Mesenchymal stem cell (in vitro differentiated cells and primary cell): Measurements from ENCODE around the gene RNASE11.
"Not testable (repeated sequence)": the region's sequence is repeated elsewhere in the genome, so short reads cannot be mapped to it uniquely, and the experiment has no call there.

Experiments used
- DNase-seq: peaks from one replicate; pipeline ENCODE4 v3.0.0-alpha.2; 2013
- H2AFZ ChIP-seq: one replicate; pipeline ENCODE4 v1.6.1; 2013; ENCODE audit warnings: low read depth, mild to moderate bottlenecking, control low read depth, inconsistent platforms, low read length, moderate library complexity
- H2AK5ac ChIP-seq: 2 replicates; pipeline ENCODE4 v1.6.1; 2013; ENCODE audit warnings: low read length, moderate library complexity, mild to moderate bottlenecking, inconsistent platforms; ENCODE audit not compliant: severe bottlenecking
- H2BK120ac ChIP-seq: one replicate; pipeline ENCODE4 v1.6.1; 2013; ENCODE audit warnings: low read depth, mild to moderate bottlenecking, inconsistent platforms, low read length, moderate library complexity
- H2BK12ac ChIP-seq, 2 experiments: one replicate each; pipeline ENCODE4 v1.6.1; 2013; ENCODE audit warnings: inconsistent platforms in 2 of 2, low read length in 2 of 2, mild to moderate bottlenecking in 2 of 2, moderate library complexity in 2 of 2, control low read depth in 1 of 2
- H2BK15ac ChIP-seq: one replicate; pipeline ENCODE4 v1.6.1; 2013; ENCODE audit warnings: mild to moderate bottlenecking, low read depth, inconsistent platforms; ENCODE audit not compliant: poor library complexity, severe bottlenecking
- H2BK5ac ChIP-seq: 2 replicates; pipeline ENCODE4 v1.6.1; 2013; ENCODE audit warnings: low read depth, mild to moderate bottlenecking, low read length, control low read depth, inconsistent platforms; ENCODE audit not compliant: poor library complexity, severe bottlenecking
- H3K14ac ChIP-seq, 2 experiments: one replicate each; pipeline ENCODE4 v1.6.1; 2013; ENCODE audit warnings: inconsistent platforms in 2 of 2, low read length in 2 of 2, control low read depth in 1 of 2, mild to moderate bottlenecking in 1 of 2, moderate library complexity in 1 of 2
- H3K18ac ChIP-seq, 2 experiments: one replicate each; pipeline ENCODE4 v1.6.1; 2013; ENCODE audit warnings: inconsistent platforms in 2 of 2, low read length in 2 of 2, control low read depth in 1 of 2, low read depth in 1 of 2, mild to moderate bottlenecking in 1 of 2
- H3K23ac ChIP-seq, 2 experiments: one replicate each; pipeline ENCODE4 v1.6.1; 2013; ENCODE audit warnings: inconsistent platforms in 2 of 2, low read length in 2 of 2, mild to moderate bottlenecking in 2 of 2, moderate library complexity in 2 of 2, control low read depth in 1 of 2
- H3K27ac ChIP-seq: 2 replicates; pipeline ENCODE4 v1.5.1; 2013; ENCODE audit warnings: mild to moderate bottlenecking, moderate library complexity, low read length, control low read depth, inconsistent platforms; ENCODE audit not compliant: poor library complexity, severe bottlenecking
- H3K27me3 ChIP-seq, 2 experiments: 2 replicates each; pipeline versions ENCODE4 v1.6.1 to v1.7.0; 2013; ENCODE audit warnings: low read length in 2 of 2, mild to moderate bottlenecking in 2 of 2, moderate library complexity in 2 of 2, control low read depth in 1 of 2, inconsistent platforms in 1 of 2; ENCODE audit not compliant: control insufficient read depth in 1 of 2, insufficient read depth in 1 of 2
- H3K36me3 ChIP-seq, 2 experiments: 2 replicates each; pipeline versions ENCODE4 v1.6.1 to v1.7.0; 2013; ENCODE audit warnings: low read length in 2 of 2, control low read depth in 1 of 2, inconsistent platforms in 1 of 2, low read depth in 1 of 2, mild to moderate bottlenecking in 1 of 2; ENCODE audit not compliant: insufficient read depth in 2 of 2, control insufficient read depth in 1 of 2
- H3K4ac ChIP-seq, 2 experiments: one replicate each; pipeline ENCODE4 v1.6.1; 2013; ENCODE audit warnings: inconsistent platforms in 2 of 2, low read length in 2 of 2, mild to moderate bottlenecking in 2 of 2, moderate library complexity in 2 of 2, control low read depth in 1 of 2, low read depth in 1 of 2
- H3K4me1 ChIP-seq: 2 replicates; pipeline ENCODE4 v1.6.1; 2013; ENCODE audit warnings: low read depth, low read length, control low read depth; ENCODE audit not compliant: control insufficient read depth, insufficient read depth
- H3K4me2 ChIP-seq: 2 replicates; pipeline ENCODE4 v1.6.1; 2013; ENCODE audit warnings: low read length, mild to moderate bottlenecking, inconsistent platforms; ENCODE audit not compliant: poor library complexity, severe bottlenecking
- H3K4me3 ChIP-seq, 2 experiments: 2 replicates each; pipeline versions ENCODE4 v1.5.1 to v1.7.0; 2013; ENCODE audit warnings: low read length in 2 of 2, mild to moderate bottlenecking in 2 of 2, control low read depth in 1 of 2, low read depth in 1 of 2; ENCODE audit not compliant: insufficient read depth in 1 of 2
- H3K79me1 ChIP-seq: replicated peaks from 2 replicates; pipeline ENCODE4 v1.6.1; 2013; ENCODE audit warnings: mild to moderate bottlenecking, control low read depth, low read length, inconsistent platforms; ENCODE audit not compliant: poor library complexity, severe bottlenecking
- H3K9ac ChIP-seq: 2 replicates; pipeline ENCODE4 v1.7.0; 2013; ENCODE audit warnings: mild to moderate bottlenecking, low read length, moderate library complexity
- H3K9me3 ChIP-seq: 2 replicates; pipeline ENCODE4 v1.7.0; 2013; ENCODE audit warnings: mild to moderate bottlenecking, low read length; ENCODE audit not compliant: control insufficient read depth
- H4K8ac ChIP-seq: one replicate; pipeline ENCODE4 v1.6.1; 2013; ENCODE audit warnings: inconsistent platforms, mild to moderate bottlenecking, low read length, moderate library complexity
- H4K91ac ChIP-seq: one replicate; pipeline ENCODE4 v1.6.1; 2013; ENCODE audit warnings: mild to moderate bottlenecking, low read length, inconsistent platforms
- WGBS: methylation state at CpG from one replicate; pipeline ENCODE4 v1.1.7; 2013; ENCODE audit warnings: mixed read lengths; 5-methylcytosine and 5-hydroxymethylcytosine counted together

RNASE11 gene

GRCh38 chr14:20597108-20597507 lies 9.3 kb upstream of the RNASE11 start:
- no peaks in the 10 kb centered on the region for H3K9me3 ChIP-seq
- no peaks in the 10 kb centered on the region for H3K79me1 ChIP-seq
- H4K8ac ChIP-seq: no peak overlapping the region
- H3K27ac ChIP-seq: no peak overlapping the region
- H3K4me2 ChIP-seq: no peak overlapping the region
- no peak overlapping the region for H2BK12ac ChIP-seq
- no peak overlapping the region for H3K4ac ChIP-seq
- H3K9ac ChIP-seq: no peak overlapping the region
- H3K36me3 ChIP-seq: no peaks in the 10 kb centered on the region
- no peak overlapping the region for H4K91ac ChIP-seq
- no peak overlapping the region for H3K4me3 ChIP-seq
- 58% methylated on average over 1 of the region's 1 CpG for WGBS
- no peak overlapping the region for H2AK5ac ChIP-seq
- H2BK15ac ChIP-seq: no peak overlapping the region
- DNase-seq: no peak
- no peak overlapping the region for H3K18ac ChIP-seq
- no peak overlapping the region for H3K14ac ChIP-seq
- no peak overlapping the region for H3K23ac ChIP-seq
- H3K4me1 ChIP-seq: no peaks in the 10 kb centered on the region
- no peak overlapping the region for H2BK120ac ChIP-seq
- no peak overlapping the region for H2BK5ac ChIP-seq
- H2AFZ ChIP-seq: no peak overlapping the region
- peaks cover 5 to 14% of the 10 kb centered on the region in 2 experiments for H3K27me3 ChIP-seq

- not testable (repeated sequence) for H3K4ac ChIP-seq, H3K18ac ChIP-seq, H3K9me3 ChIP-seq, H3K23ac ChIP-seq, H3K14ac ChIP-seq, H2BK5ac ChIP-seq, H3K9ac ChIP-seq, H3K4me3 ChIP-seq, H2BK120ac ChIP-seq, H2BK12ac ChIP-seq, H3K79me1 ChIP-seq, H4K91ac ChIP-seq, H3K4me2 ChIP-seq, DNase-seq, H2BK15ac ChIP-seq, H2AK5ac ChIP-seq, H4K8ac ChIP-seq, H3K36me3 ChIP-seq, H2AFZ ChIP-seq, H3K4me1 ChIP-seq, H3K27ac ChIP-seq
- H3K27me3 ChIP-seq: peaks cover 5 to 22% of the 10 kb centered on the region in 2 experiments
- WGBS: 86% methylated on average over 3 of the region's 3 CpGs
These were observed 7.9 kb upstream of the RNASE11 start for GRCh38 chr14:20595726-20596125.

- Histone ChIP-seq H3K27me3 (peaks cover 0 to 29% of the 10 kb centered on the region in 2 experiments), H3K4me2 (no peak overlapping the region)
- WGBS: no CpG with 5 or more reads among the region's 1 CpG
These were observed 4.8 kb upstream of the RNASE11 start for GRCh38 chr14:20592574-20592973.

DNA sequence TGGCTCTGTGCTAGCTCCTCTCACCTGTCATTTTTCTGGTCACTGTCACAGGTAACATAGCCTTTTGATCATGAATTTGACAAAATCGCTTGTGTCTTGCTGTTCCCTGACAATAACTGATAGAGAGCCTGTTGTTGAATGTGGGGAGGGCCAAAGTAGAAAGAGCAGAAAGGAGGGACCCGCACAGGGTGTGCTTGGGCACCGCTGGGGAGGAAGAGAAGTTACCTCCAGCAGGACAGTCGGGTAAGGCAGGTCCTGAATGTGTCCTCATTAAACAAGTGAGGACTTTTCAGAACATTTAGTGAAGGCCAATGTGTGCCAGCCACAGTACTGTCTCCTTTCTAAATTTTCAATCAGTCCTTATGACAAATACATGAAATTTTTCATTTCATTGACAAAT lies 3.4 kb upstream of the RNASE11 start, which contains the start of gene RNASE12:
Gene RNASE12 (minus strand): TSS at position 142 of the 400 bp plus-strand sequence. CDS start 653 bp downstream, outside the sequence.
- H2AFZ ChIP-seq: no peak within 1 kb of the TSS
- peak within 1 kb of the TSS in 1 of 2 experiments; percentile 19 for H3K4me3 ChIP-seq
- H2BK15ac ChIP-seq: no peak within 1 kb of the TSS
- no peak within 1 kb of the TSS for H4K91ac ChIP-seq
- no peak within 1 kb of the TSS for H2BK120ac ChIP-seq
- H2BK5ac ChIP-seq: no peak within 1 kb of the TSS
- H3K27ac ChIP-seq: no peak within 1 kb of the TSS
- no peak within 1 kb of the TSS for H2AK5ac ChIP-seq
- no peak within 1 kb of the TSS for H3K4ac ChIP-seq
- H3K9ac ChIP-seq: no peak within 1 kb of the TSS
- WGBS: 56% methylated on average over 4 of the region's 4 CpGs
- no peak within 1 kb of the TSS for H3K14ac ChIP-seq
- H4K8ac ChIP-seq: no peak within 1 kb of the TSS
- H3K23ac ChIP-seq: no peak within 1 kb of the TSS
- H2BK12ac ChIP-seq: no peak within 1 kb of the TSS
- no peaks in the 10 kb centered on the region for H3K9me3 ChIP-seq
- no peak for DNase-seq
- peaks cover 0 to 39% of the 10 kb centered on the region in 2 experiments for H3K27me3 ChIP-seq
- no peaks in the 10 kb centered on the region for H3K4me1 ChIP-seq
- H3K36me3 ChIP-seq: no peaks in the 10 kb centered on the region
- no peak within 1 kb of the TSS for H3K18ac ChIP-seq
- no peaks in the 10 kb centered on the region for H3K79me1 ChIP-seq
- no peak within 1 kb of the TSS for H3K4me2 ChIP-seq

More at GRCh38 chr14:20592574-20592973, 4.8 kb upstream of the RNASE11 start:
- Histone ChIP-seq H4K8ac (no peak overlapping the region), H3K79me1 (no peaks in the 10 kb centered on the region), H3K9me3 (no peaks in the 10 kb centered on the region), H2AFZ (no peak overlapping the region), H3K9ac (no peak overlapping the region), H3K27ac (no peak overlapping the region), H3K4ac (no peak overlapping the region), H2BK5ac (no peak overlapping the region), H3K23ac (no peak overlapping the region), H3K18ac (no peak overlapping the region), H2BK15ac (no peak overlapping the region), H3K14ac (no peak overlapping the region), H4K91ac (no peak overlapping the region), H3K4me3 (peak overlapping the region in 1 of 2 experiments; percentile 19), H3K36me3 (no peaks in the 10 kb centered on the region), H3K4me1 (no peaks in the 10 kb centered on the region), H2AK5ac (no peak overlapping the region), H2BK12ac (no peak overlapping the region), H2BK120ac (no peak overlapping the region)
- no peak for DNase-seq
